ENCODE results near the gene ZXDC. TPM values are rescaled to one million over a fixed set of nuclear protein-coding genes. Genes with fewer than 3 reads are reported as not detected.

ZXDC gene
- total RNA-seq, 1 donor from 2014 or later = 31.8 TPM

- Mint-ChIP-seq H3K4me1 (ENCODE audit: unreplicated experiment) (no peaks in the 10 kb centered on the region), H3K4me3 (ENCODE audit: unreplicated experiment) (no peak overlapping the region), H3K27me3 (ENCODE audit: unreplicated experiment) (peaks cover 3% of the 10 kb centered on the region), H3K27ac (ENCODE audit: unreplicated experiment) (no peak overlapping the region), H3K36me3 (ENCODE audit: unreplicated experiment) (no peaks in the 10 kb centered on the region), H3K9me3 (ENCODE audit: unreplicated experiment) (no peaks in the 10 kb centered on the region)
- DNase-seq (ENCODE audit: extremely low spot score, unreplicated experiment) = no peak
- TF ChIP-seq CTCF (IDR thresholded peaks at IDR 0.05) = no peak
Observed at GRCh38 chr3:126494970-126495230, 19.2 kb upstream of the ZXDC start.

GRCh38 chr3:126494204-126494969, 18.7 kb upstream of the ZXDC start:
- Mint-ChIP-seq H3K9me3 (ENCODE audit: unreplicated experiment) (no peaks in the 10 kb centered on the region), H3K4me3 (ENCODE audit: unreplicated experiment) (no peak overlapping the region), H3K36me3 (ENCODE audit: unreplicated experiment) (no peaks in the 10 kb centered on the region), H3K27me3 (ENCODE audit: unreplicated experiment) (peaks cover 5% of the 10 kb centered on the region), H3K27ac (ENCODE audit: unreplicated experiment) (no peak overlapping the region), H3K4me1 (ENCODE audit: unreplicated experiment) (no peaks in the 10 kb centered on the region)
- no peak for TF ChIP-seq CTCF (IDR thresholded peaks at IDR 0.05)
- no peak for DNase-seq (ENCODE audit: extremely low spot score, unreplicated experiment)

GRCh38 chr3:126493739-126494138, 18.0 kb upstream of the ZXDC start:
- no peaks in the 10 kb centered on the region for H3K9me3 Mint-ChIP-seq (ENCODE audit: unreplicated experiment)
- H3K27ac Mint-ChIP-seq (ENCODE audit: unreplicated experiment) = no peak overlapping the region
- H3K27me3 Mint-ChIP-seq (ENCODE audit: unreplicated experiment) = peaks cover 5% of the 10 kb centered on the region
- no peak for TF ChIP-seq CTCF (IDR thresholded peaks at IDR 0.05)
- H3K36me3 Mint-ChIP-seq (ENCODE audit: unreplicated experiment) = no peaks in the 10 kb centered on the region
- no peak overlapping the region for H3K4me3 Mint-ChIP-seq (ENCODE audit: unreplicated experiment)
- no peak for DNase-seq (ENCODE audit: extremely low spot score, unreplicated experiment)
- H3K4me1 Mint-ChIP-seq (ENCODE audit: unreplicated experiment) = no peaks in the 10 kb centered on the region

- Mint-ChIP-seq H3K4me3 (ENCODE audit: unreplicated experiment) (no peak overlapping the region), H3K4me1 (ENCODE audit: unreplicated experiment) (no peaks in the 10 kb centered on the region), H3K9me3 (ENCODE audit: unreplicated experiment) (no peaks in the 10 kb centered on the region), H3K36me3 (ENCODE audit: unreplicated experiment) (no peaks in the 10 kb centered on the region), H3K27ac (ENCODE audit: unreplicated experiment) (no peak overlapping the region), H3K27me3 (ENCODE audit: unreplicated experiment) (peaks cover 5% of the 10 kb centered on the region)
- TF ChIP-seq CTCF (IDR thresholded peaks at IDR 0.05) = no peak
- no peak for DNase-seq (ENCODE audit: extremely low spot score, unreplicated experiment)
Observed at GRCh38 chr3:126493051-126493450, 17.4 kb upstream of the ZXDC start.

GRCh38 chr3:126491221-126492013, 15.7 kb upstream of the ZXDC start:
- H3K27ac Mint-ChIP-seq (ENCODE audit: unreplicated experiment) = no peak overlapping the region
- no peaks in the 10 kb centered on the region for H3K36me3 Mint-ChIP-seq (ENCODE audit: unreplicated experiment)
- no peak overlapping the region for H3K4me3 Mint-ChIP-seq (ENCODE audit: unreplicated experiment)
- DNase-seq (ENCODE audit: extremely low spot score, unreplicated experiment) = no peak
- no peaks in the 10 kb centered on the region for H3K9me3 Mint-ChIP-seq (ENCODE audit: unreplicated experiment)
- TF ChIP-seq CTCF (IDR thresholded peaks at IDR 0.05) = no peak
- H3K27me3 Mint-ChIP-seq (ENCODE audit: unreplicated experiment) = peaks cover 5% of the 10 kb centered on the region
- H3K4me1 Mint-ChIP-seq (ENCODE audit: unreplicated experiment) = peaks cover 10% of the 10 kb centered on the region

Data from osteocyte (in vitro differentiated cells).